Hepatocyte (in vitro differentiated cells): ENCODE results near the gene RPGRIP1L. TPM values are rescaled to one million over a fixed set of nuclear protein-coding genes. Genes with fewer than 3 reads are reported as not detected.

ENCODE experiments used
- DNase-seq: peaks from one replicate; pipeline ENCODE4 v3.0.0-alpha.2; 2016; ENCODE audit warnings: low spot score
- H2AFZ ChIP-seq: fragments of 200-600 bp; sonication (generic); 2 replicates; pipeline ENCODE4 v1.6.0; 2016; ENCODE audit warnings: antibody characterized with exemption, mild to moderate bottlenecking
- H3K27ac ChIP-seq: fragments of 200-600 bp; sonication (generic); 2 replicates; pipeline ENCODE4 v1.5.1; 2016; ENCODE audit warnings: mild to moderate bottlenecking
- H3K27me3 ChIP-seq: fragments of 200-600 bp; sonication (generic); 2 replicates; pipeline ENCODE4 v1.6.1; 2016
- H3K36me3 ChIP-seq: fragments of 200-600 bp; sonication (generic); replicated peaks from 2 replicates; pipeline ENCODE4 v1.5.1; 2016; ENCODE audit warnings: low read depth; ENCODE audit not compliant: insufficient read depth
- H3K4me1 ChIP-seq: fragments of 200-600 bp; sonication (generic); 2 replicates; pipeline ENCODE4 v1.5.1; 2016; ENCODE audit warnings: mild to moderate bottlenecking, moderate library complexity; ENCODE audit not compliant: insufficient read depth
- H3K4me2 ChIP-seq: fragments of 200-600 bp; sonication (generic); 2 replicates; pipeline ENCODE4 v1.6.0; 2016
- H3K4me3 ChIP-seq: fragments of 200-600 bp; sonication (generic); 2 replicates; pipeline ENCODE4 v1.5.1; 2016; ENCODE audit warnings: mild to moderate bottlenecking
- H3K79me2 ChIP-seq: fragments of 200-600 bp; sonication (generic); 2 replicates; pipeline ENCODE4 v1.6.0; 2017; ENCODE audit warnings: mild to moderate bottlenecking
- H3K9me2 ChIP-seq: fragments of 200-600 bp; sonication (generic); replicated peaks from 2 replicates; pipeline ENCODE4 v1.6.0; 2017; ENCODE audit warnings: mild to moderate bottlenecking; ENCODE audit not compliant: insufficient read depth
- H3K9me3 ChIP-seq: fragments of 200-600 bp; sonication (generic); 2 replicates; pipeline ENCODE4 v1.5.1; 2016; ENCODE audit warnings: low read depth, mild to moderate bottlenecking
- H4K20me1 ChIP-seq: fragments of 200-600 bp; sonication (generic); 2 replicates; pipeline ENCODE4 v1.6.0; 2016; ENCODE audit warnings: mild to moderate bottlenecking; ENCODE audit not compliant: insufficient read depth, poor library complexity, severe bottlenecking
- EZH2 ChIP-seq: fragments of 200-600 bp; sonication (generic); IDR thresholded peaks from 2 replicates; pipeline ENCODE4 v1.6.1; 2016; ENCODE audit warnings: antibody characterized with exemption, mild to moderate bottlenecking, borderline replicate concordance
- EZH2phosphoT487 ChIP-seq: fragments of 200-600 bp; sonication (generic); IDR thresholded peaks from one replicate; pipeline ENCODE4 v1.6.1; 2018; ENCODE audit warnings: antibody characterized with exemption, mild to moderate bottlenecking, low read depth, moderate library complexity; ENCODE audit not compliant: unreplicated experiment, severe bottlenecking
- WGBS: methylation state at CpG from one replicate; pipeline ENCODE4 v1.1.6; 2016; ENCODE audit warnings: low lambda C conversion rate; ENCODE audit errors: missing lambda C conversion rate; 5-methylcytosine and 5-hydroxymethylcytosine counted together
- polyA plus RNA-seq: library from polyadenylated mRNA; unstranded; fragments of >200 nt; fragmentation: Nextera tagmentation; extraction: Ambion mirVana; gene quantifications from 2 replicates; pipeline ENCODE4 v1.2.1, GENCODE V29; 2016
- total RNA-seq: library from RNA; depleted of rRNA; stranded (reverse); fragments of >200 nt; gene quantifications from 2 replicates; pipeline ENCODE4 v1.2.3, GENCODE V29; 2014
- TF ChIP-seq, protein P1 (sequence below): fragments of 200-600 bp; sonication (generic); IDR thresholded peaks from 2 replicates; pipeline ENCODE4 v1.5.1; 2016; ENCODE audit warnings: antibody characterized with exemption, mild to moderate bottlenecking; ENCODE audit not compliant: poor library complexity

Gene RPGRIP1L
- total and polyA plus RNA-seq, 2 experiments from 2014 or later = 5.8 to 9.5 TPM

- H3K4me3 ChIP-seq = no peak overlapping the region
- no peak overlapping the region for H3K4me2 ChIP-seq
- TF ChIP-seq EZH2 (no peak), EZH2phosphoT487 (no peak)
- TF ChIP-seq, protein P1, sequence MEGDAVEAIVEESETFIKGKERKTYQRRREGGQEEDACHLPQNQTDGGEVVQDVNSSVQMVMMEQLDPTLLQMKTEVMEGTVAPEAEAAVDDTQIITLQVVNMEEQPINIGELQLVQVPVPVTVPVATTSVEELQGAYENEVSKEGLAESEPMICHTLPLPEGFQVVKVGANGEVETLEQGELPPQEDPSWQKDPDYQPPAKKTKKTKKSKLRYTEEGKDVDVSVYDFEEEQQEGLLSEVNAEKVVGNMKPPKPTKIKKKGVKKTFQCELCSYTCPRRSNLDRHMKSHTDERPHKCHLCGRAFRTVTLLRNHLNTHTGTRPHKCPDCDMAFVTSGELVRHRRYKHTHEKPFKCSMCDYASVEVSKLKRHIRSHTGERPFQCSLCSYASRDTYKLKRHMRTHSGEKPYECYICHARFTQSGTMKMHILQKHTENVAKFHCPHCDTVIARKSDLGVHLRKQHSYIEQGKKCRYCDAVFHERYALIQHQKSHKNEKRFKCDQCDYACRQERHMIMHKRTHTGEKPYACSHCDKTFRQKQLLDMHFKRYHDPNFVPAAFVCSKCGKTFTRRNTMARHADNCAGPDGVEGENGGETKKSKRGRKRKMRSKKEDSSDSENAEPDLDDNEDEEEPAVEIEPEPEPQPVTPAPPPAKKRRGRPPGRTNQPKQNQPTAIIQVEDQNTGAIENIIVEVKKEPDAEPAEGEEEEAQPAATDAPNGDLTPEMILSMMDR = no peak
- peaks cover 49% of the 10 kb centered on the region for H3K79me2 ChIP-seq
- H3K27ac ChIP-seq = no peak overlapping the region
- no peaks in the 10 kb centered on the region for H3K4me1 ChIP-seq
- no peaks in the 10 kb centered on the region for H3K36me3 ChIP-seq
- H3K27me3 ChIP-seq = no peaks in the 10 kb centered on the region
- H4K20me1 ChIP-seq = no peaks in the 10 kb centered on the region
- no peaks in the 10 kb centered on the region for H3K9me2 ChIP-seq
- no peak overlapping the region for H2AFZ ChIP-seq
- WGBS = 94% methylated on average over 2 of the region's 2 CpGs
- DNase-seq = no peak
- no peaks in the 10 kb centered on the region for H3K9me3 ChIP-seq
These were observed 37.9 kb upstream of the RPGRIP1L start for GRCh38 chr16:53741546-53741945.

- H3K9me3 ChIP-seq = no peaks in the 10 kb centered on the region
- no peak overlapping the region for H3K4me3 ChIP-seq
- TF ChIP-seq, protein P1 = no peak
- TF ChIP-seq EZH2 (no peak), EZH2phosphoT487 (no peak)
- no peak for DNase-seq
- H2AFZ ChIP-seq = no peak overlapping the region
- H3K4me1 ChIP-seq = no peaks in the 10 kb centered on the region
- H3K36me3 ChIP-seq = no peaks in the 10 kb centered on the region
- H3K79me2 ChIP-seq = peaks cover 47% of the 10 kb centered on the region
- WGBS = 64% methylated on average over 3 of the region's 3 CpGs
- no peaks in the 10 kb centered on the region for H3K27me3 ChIP-seq
- no peaks in the 10 kb centered on the region for H4K20me1 ChIP-seq
- no peak overlapping the region for H3K27ac ChIP-seq
- H3K9me2 ChIP-seq = no peaks in the 10 kb centered on the region
- no peak overlapping the region for H3K4me2 ChIP-seq
These were observed 37.4 kb upstream of the RPGRIP1L start for GRCh38 chr16:53740933-53741531.

DNA sequence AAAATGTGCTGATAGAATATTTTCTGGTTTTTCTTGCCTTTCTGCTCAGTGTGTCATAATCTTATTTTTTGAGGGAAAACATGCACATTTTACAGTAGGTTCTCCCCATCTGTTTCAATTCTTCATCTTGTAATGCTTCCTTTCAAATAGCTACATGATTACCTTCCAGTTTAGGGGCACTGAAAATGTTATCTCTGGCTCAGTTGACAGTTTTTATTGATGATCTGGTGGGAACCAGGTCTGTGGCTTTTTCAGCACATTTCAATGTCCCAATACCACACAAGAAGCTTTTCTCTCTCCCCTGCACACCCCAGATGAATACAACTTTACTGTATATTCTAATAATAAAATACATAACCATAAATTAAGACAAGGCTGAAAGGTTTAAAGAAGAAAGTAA is 36.8 kb upstream of the RPGRIP1L start:
- Histone ChIP-seq H4K20me1 (no peaks in the 10 kb centered on the region), H3K79me2 (peaks cover 51% of the 10 kb centered on the region)

More for the DNA sequence above, 36.8 kb upstream of the RPGRIP1L start:
- Histone ChIP-seq H3K4me1 (no peaks in the 10 kb centered on the region), H3K9me3 (no peaks in the 10 kb centered on the region), H3K27me3 (no peaks in the 10 kb centered on the region), H3K4me3 (no peak overlapping the region), H3K4me2 (no peak overlapping the region), H3K27ac (no peak overlapping the region), H2AFZ (no peak overlapping the region), H3K9me2 (no peaks in the 10 kb centered on the region), H3K36me3 (no peaks in the 10 kb centered on the region)
- DNase-seq = no peak
- TF ChIP-seq EZH2 (no peak), EZH2phosphoT487 (no peak)
- TF ChIP-seq, protein P1 = no peak
